Testis (tissue), 2 donors: ENCODE results near the gene IL3.

Experiments used
- CTCF ChIP-seq, 3 experiments: fragments of 450-650 bp in 2 of 3; fragments of 200-600 bp in 1 of 3; sonication (generic) in 1 of 3; IDR thresholded peaks; one replicate each; pipeline ENCODE4 v1.5.1; 2016 to 2019; ENCODE audit warnings: antibody characterized with exemption in 3 of 3, mild to moderate bottlenecking in 2 of 3, moderate library complexity in 1 of 3
- POLR2A ChIP-seq: fragments of 450-650 bp; IDR thresholded peaks from one replicate; pipeline ENCODE4 v1.6.1; 2017; ENCODE audit warnings: antibody characterized with exemption, mild to moderate bottlenecking, moderate library complexity

DNA sequence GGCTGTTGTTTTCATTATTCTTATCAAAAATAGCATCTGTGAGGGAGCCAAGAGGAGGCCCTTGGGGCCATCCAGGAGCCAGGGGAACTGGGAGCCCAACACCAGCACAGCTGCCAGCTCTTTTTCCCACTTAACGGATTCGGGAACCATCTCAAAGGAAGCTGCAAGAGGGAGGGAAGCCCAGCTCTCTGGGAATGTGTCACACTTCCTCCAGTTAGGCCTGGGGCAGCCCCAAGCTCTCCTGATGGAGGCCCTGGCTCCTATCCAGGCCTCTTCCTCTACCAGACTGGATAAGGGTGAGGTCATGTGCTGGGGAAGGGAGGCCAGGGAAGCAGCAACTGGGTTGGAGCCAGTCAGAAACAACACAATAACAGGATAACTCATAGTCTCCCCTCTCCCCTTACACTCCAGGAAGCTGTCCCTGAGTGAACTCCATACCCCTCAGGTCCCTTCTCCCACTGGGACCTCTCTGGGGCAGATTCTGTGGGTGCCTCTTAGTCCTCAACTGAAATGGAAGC lies 25.9 kb downstream of the IL3 start:
- TF ChIP-seq CTCF (IDR thresholded peaks at IDR 0.05) (no peak), POLR2A (no peak)
